CD4-positive, alpha-beta T cell treated with Interleukin-12 subunit alpha and Interleukin-12 subunit beta, for 1 hour (primary cell): ENCODE data around the gene TMEM259.

Experiments
- DNase-seq: peaks from one replicate; pipeline ENCODE4 v3.0.0-alpha.2; 2020

The TMEM259 gene

GRCh38 chr19:1015061-1015781, 5.7 kb downstream of the TMEM259 start:
- no peak for DNase-seq

GRCh38 chr19:1014161-1015060, 6.5 kb downstream of the TMEM259 start:
- DNase-seq = no peak

- no peak for DNase-seq
Measured at GRCh38 chr19:1013218-1013617, 7.7 kb downstream of the TMEM259 start.

GRCh38 chr19:1012334-1012733, 8.6 kb downstream of the TMEM259 start:
- DNase-seq = no peak

- no peak for DNase-seq
Measured at GRCh38 chr19:1011831-1012333, 9.0 kb downstream of the TMEM259 start.

- no peak for DNase-seq
Measured at GRCh38 chr19:1010586-1011510, 10.1 kb downstream of the TMEM259 start.

GRCh38 chr19:1009981-1010538, 10.9 kb downstream of the TMEM259 start:
- DNase-seq = no peak

- DNase-seq = no peak
Measured at GRCh38 chr19:1009041-1009980, 11.6 kb downstream of the TMEM259 start.

GRCh38 chr19:1008268-1009040, 12.5 kb downstream of the TMEM259 start:
- DNase-seq = no peak

GRCh38 chr19:1007399-1008251, 13.3 kb downstream of the TMEM259 start:
- DNase-seq = no peak

GRCh38 chr19:1006711-1007398, 14.1 kb downstream of the TMEM259 start:
- no peak for DNase-seq

GRCh38 chr19:1004803-1005664, 15.9 kb downstream of the TMEM259 start:
- no peak for DNase-seq

- no peak for DNase-seq
Measured at GRCh38 chr19:1004204-1004802, 16.6 kb downstream of the TMEM259 start.

GRCh38 chr19:1003283-1003682, 17.6 kb downstream of the TMEM259 start:
- DNase-seq = no peak

GRCh38 chr19:1002600-1002999, 18.3 kb downstream of the TMEM259 start:
- DNase-seq = no peak

GRCh38 chr19:1001538-1002166, 19.3 kb downstream of the TMEM259 start:
- DNase-seq = peak; percentile 71
